ENCODE results near the gene THSD7A.

GRCh38 chr7:11358637-11359036 lies 473.4 kb downstream of the THSD7A start:
- TF ChIP-seq CTCF (IDR thresholded peaks at IDR 0.05) = no peak
- TF ChIP-seq POLR2A (IDR thresholded peaks at IDR 0.05) = no peak

Measured in lower leg skin (tissue), 3 donors.